ENCODE data around the gene CDC37L1. TPM values are rescaled to one million over a fixed set of nuclear protein-coding genes. Genes with fewer than 3 reads are reported as not detected.
A peak's percentile ranks its signal among the peaks of the same experiment; 100 is the strongest.

CDC37L1 gene
- total RNA-seq: 10 to 100 TPM; 28.5 to 48.9 (median 38.0) TPM

GRCh38 chr9:4679268-4680172, at the start of gene CDC37L1:
Gene CDC37L1 (plus strand): TSS chr9:4679569. CDS start chr9:4679768, 199 bp downstream.
- 0% methylated on average over 54 to 55 of the region's 66 CpGs for WGBS, 2 donors
- H3K27ac ChIP-seq: peak within 1 kb of the TSS; percentile 91 to 98 (median 98)
- no peaks in the 10 kb centered on the region for H3K9me3 ChIP-seq
- H3K27me3 ChIP-seq: no peaks in the 10 kb centered on the region
- H3K4me3 ChIP-seq: peak within 1 kb of the TSS; percentile 83 to 92 (median 87)
- H3K4me1 ChIP-seq: peaks cover 0 to 39% (median 15%) of the 10 kb centered on the region in 4 donors
- H3K36me3 ChIP-seq: no peaks in the 10 kb centered on the region
- DNase-seq (ENCODE audit: low spot score in 2 of 2): peak; percentile 96 to 98
- peak; percentile 90 to 98 for TF ChIP-seq POLR2A (IDR thresholded peaks at IDR 0.05)
- TF ChIP-seq EP300 (IDR thresholded peaks at IDR 0.05): peak; percentile 85 to 99
- peak; percentile 50 to 94 (median 70) for TF ChIP-seq CTCF (IDR thresholded peaks at IDR 0.05)

GRCh38 chr9:4630836-4631235, 48.5 kb upstream of the CDC37L1 start:
- no peak for DNase-seq (ENCODE audit: low spot score in 2 of 2)
- Histone ChIP-seq H3K27ac (no peak overlapping the region), H3K9me3 (no peaks in the 10 kb centered on the region), H3K4me3 (no peak overlapping the region), H3K36me3 (no peaks in the 10 kb centered on the region), H3K4me1 (no peaks in the 10 kb centered on the region), H3K27me3 (no peaks in the 10 kb centered on the region)
- TF ChIP-seq EP300 (IDR thresholded peaks at IDR 0.05) (no peak), CTCF (IDR thresholded peaks at IDR 0.05) (no peak), POLR2A (IDR thresholded peaks at IDR 0.05) (no peak)
- whole genome bisulfite sequencing, 2 donors: 18 to 26% methylated on average over 2 of the region's 2 CpGs

GRCh38 chr9:4638968-4639367, 40.4 kb upstream of the CDC37L1 start:
- TF ChIP-seq EP300 (IDR thresholded peaks at IDR 0.05) (no peak), CTCF (IDR thresholded peaks at IDR 0.05) (no peak), POLR2A (IDR thresholded peaks at IDR 0.05) (no peak)
- 81 to 87% methylated on average over 3 of the region's 3 CpGs for WGBS, 2 donors
- Histone ChIP-seq H3K4me1 (no peaks in the 10 kb centered on the region), H3K4me3 (no peak overlapping the region), H3K9me3 (no peaks in the 10 kb centered on the region), H3K27ac (no peak overlapping the region), H3K36me3 (no peaks in the 10 kb centered on the region), H3K27me3 (no peaks in the 10 kb centered on the region)
- DNase-seq (ENCODE audit: low spot score in 2 of 2): no peak

- Histone ChIP-seq H3K27ac (no peak overlapping the region), H3K4me1 (no peaks in the 10 kb centered on the region), H3K27me3 (no peaks in the 10 kb centered on the region), H3K36me3 (no peaks in the 10 kb centered on the region), H3K9me3 (no peaks in the 10 kb centered on the region), H3K4me3 (no peak overlapping the region)
- WGBS, 2 donors: 32 to 46% methylated on average over 2 of the region's 2 CpGs
- DNase-seq (ENCODE audit: low spot score in 2 of 2): no peak
- no peak for TF ChIP-seq POLR2A (IDR thresholded peaks at IDR 0.05)
- TF ChIP-seq CTCF (IDR thresholded peaks at IDR 0.05): no peak
- no peak for TF ChIP-seq EP300 (IDR thresholded peaks at IDR 0.05)
These were observed 39.9 kb upstream of the CDC37L1 start for GRCh38 chr9:4639420-4639819.

- 50 to 55% methylated on average over 2 of the region's 2 CpGs for WGBS, 2 donors
- Histone ChIP-seq H3K4me3 (no peak overlapping the region), H3K36me3 (no peaks in the 10 kb centered on the region), H3K27ac (no peak overlapping the region), H3K4me1 (no peaks in the 10 kb centered on the region), H3K27me3 (no peaks in the 10 kb centered on the region), H3K9me3 (no peaks in the 10 kb centered on the region)
- no peak for TF ChIP-seq EP300 (IDR thresholded peaks at IDR 0.05)
- peak; percentile 14 to 51 (median 38) for TF ChIP-seq CTCF (IDR thresholded peaks at IDR 0.05)
- no peak for DNase-seq (ENCODE audit: low spot score in 2 of 2)
These were observed 39.3 kb upstream of the CDC37L1 start for GRCh38 chr9:4640027-4640426.

All from tibial nerve (tissue), 4 donors.